SK-N-SH treated with all-trans-retinoic acid at 6 μM for 48 hours (cell line): ENCODE measurements around the gene MSRB3.

ENCODE experiments used
- PATZ1 ChIP-seq: fragments of 250-450 bp; sonication (Bioruptor Pico); IDR thresholded peaks from 2 replicates; pipeline ENCODE4 v1.8.0; 2020; ENCODE audit warnings: mild to moderate bottlenecking, moderate library complexity, borderline replicate concordance
- ZNF8 ChIP-seq: fragments of 450-650 bp; formaldehyde crosslinking; IDR thresholded peaks from 2 replicates; pipeline ENCODE4 v1.5.0; 2020; ENCODE audit warnings: mild to moderate bottlenecking, moderate library complexity

- TF ChIP-seq PATZ1 (CRISPR knock-in tag) (no peak), ZNF8 (CRISPR knock-in tag) (no peak)
Measured at GRCh38 chr12:65407388-65408149, 129.1 kb downstream of the MSRB3 start.
